Activated T-cell treated with anti-CD3 and anti-CD28 coated beads, Interleukin-2, amount 50 U/mL, for 4 hours (primary cell): Measurements from ENCODE around the gene TSLP. TPM values are rescaled to one million over a fixed set of nuclear protein-coding genes. Genes with fewer than 3 reads are reported as not detected.

Experiments
- ATAC-seq, 2 donors: fragments of 200-7000 bp; cut with Tn5 transposase; one replicate each; pipeline ENCODE4 v1.10.0; 2021
- DNase-seq: peaks from one replicate; pipeline ENCODE4 v3.0.0-alpha.2; 2020
- H3K27me3 Mint-ChIP-seq: one replicate; pipeline ENCODE4 v1.8.0; 2021; ENCODE audit warnings: low read depth, mixed read lengths
- H3K36me3 Mint-ChIP-seq: one replicate; pipeline ENCODE4 v1.8.0; 2022; ENCODE audit warnings: mixed read lengths; ENCODE audit not compliant: insufficient read depth
- H3K4me1 Mint-ChIP-seq: one replicate; pipeline ENCODE4 v1.8.0; 2021; ENCODE audit warnings: low read depth, mixed read lengths
- H3K4me3 Mint-ChIP-seq: one replicate; pipeline ENCODE4 v1.8.0; 2021; ENCODE audit warnings: mild to moderate bottlenecking, moderate library complexity, mixed read lengths
- H3K9me3 Mint-ChIP-seq: one replicate; pipeline ENCODE4 v1.8.0; 2021; ENCODE audit warnings: mixed read lengths
- total RNA-seq, 3 donors: library from RNA; stranded (reverse); gene quantifications; one replicate each; pipeline ENCODE4 v1.2.1, GENCODE V29; 2021

The TSLP gene
- total RNA-seq, 3 donors from 2014 or later: 0.20 to 0.30 (median 0.21) TPM

GRCh38 chr5:111074244-111074643, 2.7 kb downstream of the TSLP start:
- peaks cover 28% of the 10 kb centered on the region for H3K4me1 Mint-ChIP-seq
- H3K36me3 Mint-ChIP-seq: no peaks in the 10 kb centered on the region
- H3K4me3 Mint-ChIP-seq: peak overlapping the region; percentile 84
- DNase-seq (no peak), ATAC-seq (no peak)
- H3K9me3 Mint-ChIP-seq: no peaks in the 10 kb centered on the region
- H3K27me3 Mint-ChIP-seq: peaks cover 77% of the 10 kb centered on the region

- DNase-seq (no peak), ATAC-seq (peak; percentile 37 to 52)
- no peak overlapping the region for H3K4me3 Mint-ChIP-seq
- H3K36me3 Mint-ChIP-seq: no peaks in the 10 kb centered on the region
- peaks cover 26% of the 10 kb centered on the region for H3K4me1 Mint-ChIP-seq
- H3K27me3 Mint-ChIP-seq: peaks cover 69% of the 10 kb centered on the region
- no peaks in the 10 kb centered on the region for H3K9me3 Mint-ChIP-seq
Measured at GRCh38 chr5:111075520-111075919, 4.0 kb downstream of the TSLP start.

- Mint-ChIP-seq H3K4me3 (no peak overlapping the region), H3K27me3 (peaks cover 64% of the 10 kb centered on the region), H3K4me1 (peaks cover 20% of the 10 kb centered on the region), H3K9me3 (no peaks in the 10 kb centered on the region), H3K36me3 (no peaks in the 10 kb centered on the region)
- DNase-seq: no peak
- no peak for ATAC-seq
Measured at GRCh38 chr5:111076091-111076490, 4.6 kb downstream of the TSLP start.

- peaks cover 55% of the 10 kb centered on the region for H3K27me3 Mint-ChIP-seq
- H3K36me3 Mint-ChIP-seq: no peaks in the 10 kb centered on the region
- peaks cover 3% of the 10 kb centered on the region for H3K9me3 Mint-ChIP-seq
- peaks cover 14% of the 10 kb centered on the region for H3K4me1 Mint-ChIP-seq
- ATAC-seq: no peak
- H3K4me3 Mint-ChIP-seq: no peak overlapping the region
- no peak for DNase-seq
Measured at GRCh38 chr5:111077678-111078077, 6.2 kb downstream of the TSLP start.

GRCh38 chr5:111079846-111080245, 8.3 kb downstream of the TSLP start:
- Mint-ChIP-seq H3K4me1 (peaks cover 4% of the 10 kb centered on the region), H3K4me3 (no peak overlapping the region), H3K9me3 (peaks cover 4% of the 10 kb centered on the region), H3K27me3 (peaks cover 45% of the 10 kb centered on the region), H3K36me3 (no peaks in the 10 kb centered on the region)
- DNase-seq: no peak
- no peak for ATAC-seq

GRCh38 chr5:111083323-111083722, 11.8 kb downstream of the TSLP start:
- H3K4me1 Mint-ChIP-seq: no peaks in the 10 kb centered on the region
- H3K36me3 Mint-ChIP-seq: no peaks in the 10 kb centered on the region
- DNase-seq: no peak
- H3K9me3 Mint-ChIP-seq: peaks cover 4% of the 10 kb centered on the region
- ATAC-seq: no peak
- H3K4me3 Mint-ChIP-seq: no peak overlapping the region
- peaks cover 31% of the 10 kb centered on the region for H3K27me3 Mint-ChIP-seq

GRCh38 chr5:111092062-111092853, 20.7 kb downstream of the TSLP start, which contains the start of gene WDR36:
Gene WDR36 (plus strand): TSS chr5:111092348. CDS start chr5:111092457, 109 bp downstream.
- H3K27me3 Mint-ChIP-seq: peaks cover 6% of the 10 kb centered on the region
- peaks cover 31% of the 10 kb centered on the region for H3K4me1 Mint-ChIP-seq
- no peaks in the 10 kb centered on the region for H3K9me3 Mint-ChIP-seq
- peak; percentile 85 for DNase-seq
- H3K36me3 Mint-ChIP-seq: peaks cover 24% of the 10 kb centered on the region
- H3K4me3 Mint-ChIP-seq: peak within 1 kb of the TSS; percentile 93
- peak; percentile 93 to 94 for ATAC-seq

GRCh38 chr5:111095982-111096381, 24.5 kb downstream of the TSLP start:
- H3K9me3 Mint-ChIP-seq: no peaks in the 10 kb centered on the region
- no peak overlapping the region for H3K4me3 Mint-ChIP-seq
- no peak for DNase-seq
- peaks cover 39% of the 10 kb centered on the region for H3K36me3 Mint-ChIP-seq
- ATAC-seq: no peak
- H3K4me1 Mint-ChIP-seq: peaks cover 37% of the 10 kb centered on the region
- peaks cover under 1% of the 10 kb centered on the region for H3K27me3 Mint-ChIP-seq

GRCh38 chr5:111099058-111099778, 27.7 kb downstream of the TSLP start:
- DNase-seq (no peak), ATAC-seq (no peak)
- no peak overlapping the region for H3K4me3 Mint-ChIP-seq
- no peaks in the 10 kb centered on the region for H3K9me3 Mint-ChIP-seq
- peaks cover 23% of the 10 kb centered on the region for H3K4me1 Mint-ChIP-seq
- no peaks in the 10 kb centered on the region for H3K27me3 Mint-ChIP-seq
- H3K36me3 Mint-ChIP-seq: peaks cover 52% of the 10 kb centered on the region

GRCh38 chr5:111106320-111106948, 34.9 kb downstream of the TSLP start:
- Mint-ChIP-seq H3K36me3 (peaks cover 50% of the 10 kb centered on the region), H3K27me3 (no peaks in the 10 kb centered on the region), H3K9me3 (no peaks in the 10 kb centered on the region), H3K4me1 (peaks cover 3% of the 10 kb centered on the region), H3K4me3 (no peak overlapping the region)
- ATAC-seq (peak; percentile 56 to 69), DNase-seq (no peak)

- peaks cover 55% of the 10 kb centered on the region for H3K36me3 Mint-ChIP-seq
- no peaks in the 10 kb centered on the region for H3K27me3 Mint-ChIP-seq
- no peak overlapping the region for H3K4me3 Mint-ChIP-seq
- H3K4me1 Mint-ChIP-seq: peaks cover 3% of the 10 kb centered on the region
- no peaks in the 10 kb centered on the region for H3K9me3 Mint-ChIP-seq
- no peak for ATAC-seq
- DNase-seq: no peak
Measured at GRCh38 chr5:111107371-111107770, 35.9 kb downstream of the TSLP start.

- H3K9me3 Mint-ChIP-seq: no peaks in the 10 kb centered on the region
- DNase-seq: no peak
- H3K4me1 Mint-ChIP-seq: peaks cover 3% of the 10 kb centered on the region
- no peaks in the 10 kb centered on the region for H3K27me3 Mint-ChIP-seq
- H3K4me3 Mint-ChIP-seq: no peak overlapping the region
- peaks cover 45% of the 10 kb centered on the region for H3K36me3 Mint-ChIP-seq
- ATAC-seq: no peak
Measured at GRCh38 chr5:111111956-111112355, 40.4 kb downstream of the TSLP start.

- Mint-ChIP-seq H3K4me3 (no peak overlapping the region), H3K27me3 (no peaks in the 10 kb centered on the region), H3K9me3 (no peaks in the 10 kb centered on the region), H3K4me1 (no peaks in the 10 kb centered on the region), H3K36me3 (peaks cover 44% of the 10 kb centered on the region)
- no peak for ATAC-seq
- no peak for DNase-seq
Measured at GRCh38 chr5:111113678-111114077, 42.2 kb downstream of the TSLP start.

- no peaks in the 10 kb centered on the region for H3K9me3 Mint-ChIP-seq
- H3K4me1 Mint-ChIP-seq: no peaks in the 10 kb centered on the region
- DNase-seq (no peak), ATAC-seq (no peak)
- H3K27me3 Mint-ChIP-seq: no peaks in the 10 kb centered on the region
- peaks cover 48% of the 10 kb centered on the region for H3K36me3 Mint-ChIP-seq
- H3K4me3 Mint-ChIP-seq: no peak overlapping the region
Measured at GRCh38 chr5:111115229-111115628, 43.7 kb downstream of the TSLP start.
